GM19043 (cell line): ENCODE measurements around the gene MPO.

Experiments
- ATAC-seq: cut with Tn5 transposase; IDR thresholded peaks from one replicate; pipeline ENCODE4 v1.9.1; 2021; ENCODE audit warnings: low read depth; ENCODE audit not compliant: unreplicated experiment

The MPO gene

GRCh38 chr17:58238147-58238634, 42.5 kb downstream of the MPO start, which contains the start of gene LPO:
Gene LPO (plus strand): TSS chr17:58238584. CDS start chr17:58242980, 4,396 bp downstream.
- no peak for ATAC-seq

- no peak for ATAC-seq
Measured at GRCh38 chr17:58236394-58236793, 44.3 kb downstream of the MPO start.

- no peak for ATAC-seq
Measured at GRCh38 chr17:58235821-58236220, 44.9 kb downstream of the MPO start.

- no peak for ATAC-seq
Measured at GRCh38 chr17:58234512-58234911, 46.2 kb downstream of the MPO start.

GRCh38 chr17:58233543-58233942, 47.2 kb downstream of the MPO start:
- peak; percentile 61 for ATAC-seq

- peak; percentile 72 for ATAC-seq
Measured at GRCh38 chr17:58232707-58233156, 48.0 kb downstream of the MPO start.

GRCh38 chr17:58231641-58232040, 49.1 kb downstream of the MPO start:
- ATAC-seq: no peak

- ATAC-seq: no peak
Measured at GRCh38 chr17:58229881-58230280, 50.9 kb downstream of the MPO start.

GRCh38 chr17:58229384-58229783, 51.4 kb downstream of the MPO start:
- ATAC-seq: no peak

- no peak for ATAC-seq
Measured at GRCh38 chr17:58228679-58229078, 52.1 kb downstream of the MPO start.

- no peak for ATAC-seq
Measured at GRCh38 chr17:58227733-58228132, 53.0 kb downstream of the MPO start.

GRCh38 chr17:58224315-58224714, 56.4 kb downstream of the MPO start:
- ATAC-seq: no peak
